CD4-positive, alpha-beta memory T cell (primary cell): ENCODE results near the gene ARHGAP29. TPM values are rescaled to one million over a fixed set of nuclear protein-coding genes. Genes with fewer than 3 reads are reported as not detected.
A peak's percentile ranks its signal among the peaks of the same experiment; 100 is the strongest.

Experiments used
- CTCF ChIA-PET: fragments of 350-600 bp; sonication (Branson Sonifier 250); formaldehyde crosslinking; loops from one replicate; lab custom pipeline; 2021; ENCODE audit warnings: inconsistent platforms; ENCODE audit not compliant: partially characterized antibody; lab: Charles Lee
- POLR2A ChIA-PET: fragments of 350-600 bp; sonication (Branson Sonifier 250); formaldehyde crosslinking; loops from one replicate; lab custom pipeline; 2021; ENCODE audit not compliant: partially characterized antibody; lab: Charles Lee
- DNase-seq, 5 donors: peaks; one replicate each; pipeline versions ENCODE4 v3.0.0 to v3.0.0-alpha.2; 2020 to 2022; ENCODE audit warnings: mixed read lengths in 1 of 5
- H3K27ac ChIP-seq: one replicate; pipeline ENCODE4 v1.7.0; 2013; ENCODE audit warnings: low read depth, low read length
- H3K27me3 ChIP-seq: 2 replicates; pipeline ENCODE4 v1.7.0; 2013; ENCODE audit warnings: mild to moderate bottlenecking, low read length, moderate library complexity; ENCODE audit not compliant: insufficient read depth
- H3K36me3 ChIP-seq: 2 replicates; pipeline ENCODE4 v1.7.0; 2013; ENCODE audit warnings: mild to moderate bottlenecking, low read length, moderate library complexity; ENCODE audit not compliant: insufficient read depth
- H3K4me1 ChIP-seq: 2 replicates; pipeline ENCODE4 v1.7.0; 2013; ENCODE audit warnings: mild to moderate bottlenecking, low read length, moderate library complexity; ENCODE audit not compliant: insufficient read depth
- H3K4me3 ChIP-seq, 2 donors: one replicate each; pipeline ENCODE4 v1.7.0; 2013; ENCODE audit warnings: low read length in 2 of 2, mild to moderate bottlenecking in 1 of 2
- H3K9me3 ChIP-seq, 2 donors: one replicate each; pipeline ENCODE4 v1.7.0; 2013; ENCODE audit warnings: low read length in 2 of 2, control low read depth in 1 of 2; ENCODE audit not compliant: control insufficient read depth in 1 of 2
- H3K27ac Mint-ChIP-seq, 7 donors: one replicate each; pipeline ENCODE4 v1.8.0; 2020 to 2021; ENCODE audit warnings: mixed read lengths in 7 of 7, mild to moderate bottlenecking in 6 of 7, inconsistent platforms in 3 of 7, moderate library complexity in 3 of 7
- H3K27me3 Mint-ChIP-seq, 2 donors: one replicate each; pipeline ENCODE4 v1.8.0; 2020 to 2021; ENCODE audit warnings: mixed read lengths in 2 of 2
- H3K36me3 Mint-ChIP-seq, 2 donors: one replicate each; pipeline ENCODE4 v1.8.0; 2020 to 2021; ENCODE audit warnings: mixed read lengths in 2 of 2, inconsistent platforms in 1 of 2, mild to moderate bottlenecking in 1 of 2
- H3K4me1 Mint-ChIP-seq, 4 donors: one replicate each; pipeline ENCODE4 v1.8.0; 2020 to 2021; ENCODE audit warnings: mixed read lengths in 4 of 4, mild to moderate bottlenecking in 1 of 4
- H3K4me3 Mint-ChIP-seq, 8 donors: one replicate each; pipeline ENCODE4 v1.8.0; 2020 to 2021; ENCODE audit warnings: mixed read lengths in 8 of 8, mild to moderate bottlenecking in 7 of 8, moderate library complexity in 6 of 8, inconsistent platforms in 3 of 8
- H3K9me3 Mint-ChIP-seq, 8 donors: one replicate each; pipeline ENCODE4 v1.8.0; 2020 to 2021; ENCODE audit warnings: mixed read lengths in 8 of 8, mild to moderate bottlenecking in 5 of 8, inconsistent platforms in 3 of 8, moderate library complexity in 1 of 8
- intact Hi-C: fragments of 100-400 bp; cut with micrococcal nuclease; formaldehyde crosslinking; loops from one replicate; pipeline ENCODE4 v1.15.1; 2023
- polyA plus RNA-seq, 2 donors: library from polyadenylated mRNA; unstranded; fragments of 300-500 nt; fragmentation: Illumina TruSeq; gene quantifications; one replicate each; pipeline ENCODE4 v1.2.3, GENCODE V29; 2021
- total RNA-seq, 2 experiments: library from RNA; stranded (reverse); gene quantifications; one replicate each; pipeline ENCODE4 v1.2.3, GENCODE V29; 2021

Gene ARHGAP29
- total and polyA plus RNA-seq, 4 experiments from 2014 or later, result not detected

- intact Hi-C loops, result no loop called here
Measured at GRCh38 chr1:94142583-94142982, 94.8 kb downstream of the ARHGAP29 start.

GRCh38 chr1:94142022-94142421 is 95.4 kb downstream of the ARHGAP29 start:
- Mint-ChIP-seq H3K9me3 (peaks cover 0 to 7% (median under 1%) of the 10 kb centered on the region in 8 donors), H3K27me3 (peaks cover 0 to 2% of the 10 kb centered on the region in 2 donors), H3K27ac (no peak overlapping the region), H3K36me3 (no peaks in the 10 kb centered on the region), H3K4me1 (no peaks in the 10 kb centered on the region), H3K4me3 (no peak overlapping the region)
- no peak overlapping the region for H3K27ac ChIP-seq
- no peaks in the 10 kb centered on the region for H3K36me3 ChIP-seq
- intact Hi-C loops, result no loop called here
- H3K27me3 ChIP-seq, result no peaks in the 10 kb centered on the region
- no peaks in the 10 kb centered on the region for H3K9me3 ChIP-seq
- ChIA-PET POLR2A (no interaction called here), CTCF (no interaction called here)
- no peaks in the 10 kb centered on the region for H3K4me1 ChIP-seq
- no peak overlapping the region for H3K4me3 ChIP-seq
- no peak for DNase-seq

More at GRCh38 chr1:94142583-94142982, 94.8 kb downstream of the ARHGAP29 start:
- Histone ChIP-seq H3K36me3 (no peaks in the 10 kb centered on the region), H3K4me3 (no peak overlapping the region), H3K9me3 (no peaks in the 10 kb centered on the region), H3K4me1 (no peaks in the 10 kb centered on the region), H3K27ac (no peak overlapping the region), H3K27me3 (no peaks in the 10 kb centered on the region)
- H3K4me3 Mint-ChIP-seq, result no peak overlapping the region
- H3K36me3 Mint-ChIP-seq, result no peaks in the 10 kb centered on the region
- peaks cover 0 to 2% of the 10 kb centered on the region in 2 donors for H3K27me3 Mint-ChIP-seq
- H3K27ac Mint-ChIP-seq, result no peak overlapping the region
- no peaks in the 10 kb centered on the region for H3K4me1 Mint-ChIP-seq
- POLR2A ChIA-PET, result no interaction called here
- CTCF ChIA-PET, result no interaction called here
- DNase-seq, result no peak
- peaks cover 0 to 7% (median under 1%) of the 10 kb centered on the region in 8 donors for H3K9me3 Mint-ChIP-seq

GRCh38 chr1:94132111-94132510 is 105.3 kb downstream of the ARHGAP29 start:
- Histone ChIP-seq H3K36me3 (no peaks in the 10 kb centered on the region), H3K9me3 (no peaks in the 10 kb centered on the region), H3K4me3 (no peak overlapping the region), H3K4me1 (no peaks in the 10 kb centered on the region), H3K27me3 (no peaks in the 10 kb centered on the region), H3K27ac (no peak overlapping the region)
- Mint-ChIP-seq H3K27ac (no peak overlapping the region), H3K27me3 (peaks cover 0 to 9% of the 10 kb centered on the region in 2 donors), H3K9me3 (peaks cover 0 to 9% (median 2%) of the 10 kb centered on the region in 8 donors), H3K36me3 (no peaks in the 10 kb centered on the region), H3K4me1 (no peaks in the 10 kb centered on the region), H3K4me3 (no peak overlapping the region)
- ChIA-PET CTCF (no interaction called here), POLR2A (no interaction called here)
- no peak for DNase-seq
- intact Hi-C loops, result no loop called here

- DNase-seq, result no peak
- intact Hi-C loops, result no loop called here
- Mint-ChIP-seq H3K9me3 (peaks cover 0 to 9% (median 0%) of the 10 kb centered on the region in 8 donors), H3K4me1 (no peaks in the 10 kb centered on the region), H3K36me3 (no peaks in the 10 kb centered on the region), H3K4me3 (no peak overlapping the region), H3K27ac (no peak overlapping the region), H3K27me3 (peaks cover 0 to 9% of the 10 kb centered on the region in 2 donors)
- Histone ChIP-seq H3K9me3 (no peaks in the 10 kb centered on the region), H3K4me3 (no peak overlapping the region), H3K4me1 (no peaks in the 10 kb centered on the region), H3K36me3 (no peaks in the 10 kb centered on the region), H3K27ac (no peak overlapping the region), H3K27me3 (no peaks in the 10 kb centered on the region)
- ChIA-PET POLR2A (no interaction called here), CTCF (no interaction called here)
Measured at GRCh38 chr1:94130851-94131595, 106.4 kb downstream of the ARHGAP29 start.

- Mint-ChIP-seq H3K27me3 (peaks cover 0 to 12% of the 10 kb centered on the region in 2 donors), H3K4me3 (no peak overlapping the region), H3K27ac (no peak overlapping the region), H3K4me1 (no peaks in the 10 kb centered on the region), H3K36me3 (no peaks in the 10 kb centered on the region), H3K9me3 (peaks cover 0 to 5% (median 0%) of the 10 kb centered on the region in 8 donors)
- CTCF ChIA-PET, result no interaction called here
- H3K9me3 ChIP-seq, result no peaks in the 10 kb centered on the region
- H3K27ac ChIP-seq, result no peak overlapping the region
- H3K36me3 ChIP-seq, result no peaks in the 10 kb centered on the region
- intact Hi-C loops, result no loop called here
- POLR2A ChIA-PET, result no interaction called here
- H3K4me1 ChIP-seq, result no peaks in the 10 kb centered on the region
- H3K27me3 ChIP-seq, result no peaks in the 10 kb centered on the region
- no peak for DNase-seq
- no peak overlapping the region for H3K4me3 ChIP-seq
Measured at GRCh38 chr1:94126651-94127050, 110.7 kb downstream of the ARHGAP29 start.

- Mint-ChIP-seq H3K36me3 (no peaks in the 10 kb centered on the region), H3K9me3 (peaks cover 0 to 4% (median 0%) of the 10 kb centered on the region in 8 donors), H3K4me1 (no peaks in the 10 kb centered on the region), H3K27me3 (peaks cover under 1 to 16% of the 10 kb centered on the region in 2 donors), H3K27ac (peak overlapping the region in 1 of 7 donors; percentile 16), H3K4me3 (no peak overlapping the region)
- no peak overlapping the region for H3K27ac ChIP-seq
- H3K27me3 ChIP-seq, result no peaks in the 10 kb centered on the region
- CTCF ChIA-PET, result interaction anchor here (0.6 kb wide), 1 partner anchor 1358 kb away, joined by 3 read pairs; no protein-coding TSS in a partner anchor
- H3K4me3 ChIP-seq, result no peak overlapping the region
- H3K4me1 ChIP-seq, result no peaks in the 10 kb centered on the region
- intact Hi-C loops, result no loop called here
- no peaks in the 10 kb centered on the region for H3K36me3 ChIP-seq
- POLR2A ChIA-PET, result no interaction called here
- no peak for DNase-seq
- no peaks in the 10 kb centered on the region for H3K9me3 ChIP-seq
Measured at GRCh38 chr1:94125551-94126514, 111.6 kb downstream of the ARHGAP29 start.

- no peak overlapping the region for H3K4me3 ChIP-seq
- H3K36me3 ChIP-seq, result no peaks in the 10 kb centered on the region
- Mint-ChIP-seq H3K27ac (no peak overlapping the region), H3K4me3 (no peak overlapping the region), H3K36me3 (no peaks in the 10 kb centered on the region), H3K9me3 (peaks cover 0 to 4% (median 0%) of the 10 kb centered on the region in 8 donors), H3K4me1 (no peaks in the 10 kb centered on the region), H3K27me3 (peaks cover 2 to 18% of the 10 kb centered on the region in 2 donors)
- H3K27ac ChIP-seq, result no peak overlapping the region
- H3K9me3 ChIP-seq, result no peaks in the 10 kb centered on the region
- DNase-seq, result no peak
- no peaks in the 10 kb centered on the region for H3K4me1 ChIP-seq
- no peaks in the 10 kb centered on the region for H3K27me3 ChIP-seq
- intact Hi-C loops, result no loop called here
- CTCF ChIA-PET, result no interaction called here
- POLR2A ChIA-PET, result no interaction called here
Measured at GRCh38 chr1:94124538-94124937, 112.8 kb downstream of the ARHGAP29 start.
